ENCODE results near the gene TDRD9.

TDRD9 gene

GRCh38 chr14:104086210-104086660, 158.0 kb downstream of the TDRD9 start:
- Mint-ChIP-seq H3K4me3 (peak overlapping the region; percentile 44), H3K9me3 (ENCODE audit: low read depth) (no peaks in the 10 kb centered on the region), H3K4me1 (ENCODE audit: low read depth) (peaks cover 2% of the 10 kb centered on the region), H3K36me3 (no peaks in the 10 kb centered on the region), H3K27ac (no peak overlapping the region), H3K27me3 (peaks cover 4% of the 10 kb centered on the region)

DNA sequence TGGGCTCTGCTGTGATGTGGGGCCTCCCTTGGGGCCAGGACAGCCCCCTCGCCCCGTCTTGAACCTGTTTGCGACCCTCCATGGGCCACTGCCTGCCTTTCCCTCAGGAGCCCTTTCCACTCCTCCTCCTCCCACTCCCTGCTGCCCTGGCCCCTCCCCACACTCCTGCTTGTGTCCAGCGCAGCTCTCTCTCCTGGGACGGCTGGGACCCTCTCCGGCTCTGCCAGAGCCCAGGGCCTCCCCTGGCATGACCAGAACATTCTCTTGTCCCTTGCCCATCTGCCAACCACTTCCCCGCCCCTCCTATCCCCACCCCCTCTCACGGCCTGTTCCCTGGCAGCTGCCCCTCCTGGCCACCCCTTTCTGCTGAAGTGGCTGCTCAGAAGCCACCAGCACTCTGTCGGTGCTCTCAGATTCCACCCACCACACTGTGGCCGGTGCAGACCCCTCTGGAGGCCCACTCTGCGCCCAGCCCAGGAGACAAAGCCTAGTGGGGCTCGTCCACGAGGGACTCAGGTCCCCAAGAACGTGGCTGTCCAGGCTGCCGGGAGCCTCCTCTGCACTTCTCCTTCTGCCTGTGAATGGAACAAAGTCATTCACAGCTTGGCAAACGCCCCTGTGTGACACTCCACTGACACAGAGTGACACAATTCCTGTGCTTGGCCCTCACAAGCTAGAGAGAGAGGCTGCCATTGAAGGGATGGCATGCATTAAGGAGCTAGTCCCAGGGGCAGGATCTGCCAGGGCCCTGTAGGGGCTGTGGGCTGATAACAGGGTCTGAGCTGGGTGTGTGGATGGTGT, 158.6 kb downstream of the TDRD9 start:
- Mint-ChIP-seq H3K27ac (no peak overlapping the region), H3K27me3 (peaks cover 4% of the 10 kb centered on the region), H3K4me3 (peak overlapping the region; percentile 44), H3K9me3 (ENCODE audit: low read depth) (no peaks in the 10 kb centered on the region), H3K36me3 (no peaks in the 10 kb centered on the region), H3K4me1 (ENCODE audit: low read depth) (peaks cover 2% of the 10 kb centered on the region)

GRCh38 chr14:104087505-104087904, 159.2 kb downstream of the TDRD9 start:
- H3K36me3 Mint-ChIP-seq: no peaks in the 10 kb centered on the region
- peaks cover 2% of the 10 kb centered on the region for H3K4me1 Mint-ChIP-seq (ENCODE audit: low read depth)
- H3K4me3 Mint-ChIP-seq: no peak overlapping the region
- no peak overlapping the region for H3K27ac Mint-ChIP-seq
- no peaks in the 10 kb centered on the region for H3K9me3 Mint-ChIP-seq (ENCODE audit: low read depth)
- H3K27me3 Mint-ChIP-seq: peaks cover 4% of the 10 kb centered on the region

- peaks cover 2% of the 10 kb centered on the region for H3K4me1 Mint-ChIP-seq (ENCODE audit: low read depth)
- no peak overlapping the region for H3K27ac Mint-ChIP-seq
- peaks cover 4% of the 10 kb centered on the region for H3K27me3 Mint-ChIP-seq
- no peaks in the 10 kb centered on the region for H3K36me3 Mint-ChIP-seq
- H3K4me3 Mint-ChIP-seq: no peak overlapping the region
- no peaks in the 10 kb centered on the region for H3K9me3 Mint-ChIP-seq (ENCODE audit: low read depth)
Observed at GRCh38 chr14:104087981-104088850, 160.0 kb downstream of the TDRD9 start.

GRCh38 chr14:104090071-104090748, 162.0 kb downstream of the TDRD9 start:
- Mint-ChIP-seq H3K36me3 (no peaks in the 10 kb centered on the region), H3K4me1 (ENCODE audit: low read depth) (peaks cover 4% of the 10 kb centered on the region), H3K4me3 (no peak overlapping the region), H3K27ac (no peak overlapping the region), H3K9me3 (ENCODE audit: low read depth) (no peaks in the 10 kb centered on the region), H3K27me3 (peaks cover 2% of the 10 kb centered on the region)

- H3K4me1 Mint-ChIP-seq (ENCODE audit: low read depth): peaks cover 4% of the 10 kb centered on the region
- no peaks in the 10 kb centered on the region for H3K36me3 Mint-ChIP-seq
- H3K27ac Mint-ChIP-seq: no peak overlapping the region
- peaks cover 2% of the 10 kb centered on the region for H3K27me3 Mint-ChIP-seq
- no peaks in the 10 kb centered on the region for H3K9me3 Mint-ChIP-seq (ENCODE audit: low read depth)
- no peak overlapping the region for H3K4me3 Mint-ChIP-seq
Observed at GRCh38 chr14:104091061-104091926, 163.0 kb downstream of the TDRD9 start.

- H3K4me3 Mint-ChIP-seq: no peak overlapping the region
- H3K27ac Mint-ChIP-seq: no peak overlapping the region
- peaks cover 2% of the 10 kb centered on the region for H3K27me3 Mint-ChIP-seq
- H3K9me3 Mint-ChIP-seq (ENCODE audit: low read depth): no peaks in the 10 kb centered on the region
- H3K4me1 Mint-ChIP-seq (ENCODE audit: low read depth): peaks cover 4% of the 10 kb centered on the region
- no peaks in the 10 kb centered on the region for H3K36me3 Mint-ChIP-seq
Observed at GRCh38 chr14:104091927-104092771, 163.9 kb downstream of the TDRD9 start.

GRCh38 chr14:104092931-104093365, 164.7 kb downstream of the TDRD9 start:
- Mint-ChIP-seq H3K27ac (no peak overlapping the region), H3K27me3 (no peaks in the 10 kb centered on the region), H3K36me3 (no peaks in the 10 kb centered on the region), H3K4me1 (ENCODE audit: low read depth) (peaks cover 4% of the 10 kb centered on the region), H3K4me3 (no peak overlapping the region), H3K9me3 (ENCODE audit: low read depth) (no peaks in the 10 kb centered on the region)

DNA sequence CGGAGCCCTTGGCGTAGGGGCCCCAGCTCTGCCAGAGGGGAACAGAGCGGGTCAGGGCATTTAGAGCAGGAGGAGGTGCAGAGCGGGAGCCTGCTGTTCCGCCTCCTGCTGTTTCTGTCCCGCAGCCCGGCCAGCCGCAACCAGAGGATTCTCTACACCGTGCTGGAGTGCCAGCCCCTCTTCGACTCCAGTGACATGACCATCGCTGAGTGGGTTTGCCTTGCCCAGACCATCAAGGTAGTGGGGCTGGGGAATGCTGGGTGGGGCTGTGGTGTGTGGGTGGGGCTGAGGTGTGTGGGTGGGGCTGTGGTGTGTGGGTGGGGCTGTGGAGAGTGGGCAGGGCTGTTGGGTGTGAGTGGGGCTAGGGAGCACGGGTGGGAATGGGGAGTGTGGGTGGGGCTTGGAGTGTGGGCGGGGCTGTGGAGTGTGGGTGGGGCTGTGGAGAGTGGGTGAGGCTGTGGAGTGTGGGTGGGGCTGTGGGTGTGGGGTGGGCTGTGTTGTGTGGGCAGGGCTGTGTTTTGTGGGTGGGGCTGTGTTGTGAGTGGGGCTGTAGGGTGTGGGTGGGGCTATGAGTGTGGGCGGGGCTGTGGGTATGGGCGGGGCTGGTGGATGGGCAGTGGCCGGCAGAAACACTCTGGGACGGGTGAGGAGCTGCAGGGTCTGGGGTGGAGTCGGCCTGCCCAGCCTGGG, 165.3 kb downstream of the TDRD9 start:
- H3K36me3 Mint-ChIP-seq: no peaks in the 10 kb centered on the region
- no peaks in the 10 kb centered on the region for H3K27me3 Mint-ChIP-seq
- no peak overlapping the region for H3K4me3 Mint-ChIP-seq
- no peaks in the 10 kb centered on the region for H3K9me3 Mint-ChIP-seq (ENCODE audit: low read depth)
- H3K4me1 Mint-ChIP-seq (ENCODE audit: low read depth): peaks cover 4% of the 10 kb centered on the region
- no peak overlapping the region for H3K27ac Mint-ChIP-seq

GRCh38 chr14:104094056-104094708, 165.9 kb downstream of the TDRD9 start:
- Mint-ChIP-seq H3K27me3 (no peaks in the 10 kb centered on the region), H3K4me3 (no peak overlapping the region), H3K27ac (no peak overlapping the region)

GRCh38 chr14:104094709-104095425, 166.6 kb downstream of the TDRD9 start:
- Mint-ChIP-seq H3K4me1 (ENCODE audit: low read depth) (peaks cover 4% of the 10 kb centered on the region), H3K27ac (no peak overlapping the region), H3K36me3 (no peaks in the 10 kb centered on the region), H3K4me3 (no peak overlapping the region), H3K9me3 (ENCODE audit: low read depth) (no peaks in the 10 kb centered on the region), H3K27me3 (no peaks in the 10 kb centered on the region)

More at GRCh38 chr14:104094056-104094708, 165.9 kb downstream of the TDRD9 start:
- Mint-ChIP-seq H3K9me3 (ENCODE audit: low read depth) (no peaks in the 10 kb centered on the region), H3K36me3 (no peaks in the 10 kb centered on the region), H3K4me1 (ENCODE audit: low read depth) (peaks cover 4% of the 10 kb centered on the region)
